DOHH2 (cell line): ENCODE data around the gene PARP9.

Experiments used
- H3F3A ChIP-seq: fragments of 200-600 bp; sonication (generic), shearing (Covaris generic); 2 replicates; pipeline ENCODE4 v1.6.0; 2016; ENCODE audit warnings: antibody characterized with exemption, mild to moderate bottlenecking; ENCODE audit not compliant: control insufficient read depth, insufficient read depth
- H3K27ac ChIP-seq: fragments of 200-600 bp; sonication (generic); 2 replicates; pipeline ENCODE4 v1.5.1; 2014; ENCODE audit warnings: low read depth, mild to moderate bottlenecking, low read length, moderate library complexity
- H3K27me3 ChIP-seq: fragments of 200-600 bp; sonication (generic); 2 replicates; pipeline ENCODE4 v1.6.1; 2014; ENCODE audit warnings: mild to moderate bottlenecking, low read length, mixed read lengths; ENCODE audit not compliant: control insufficient read depth
- H3K36me3 ChIP-seq: fragments of 200-600 bp; sonication (generic); 2 replicates; pipeline ENCODE4 v1.6.1; 2014; ENCODE audit warnings: mild to moderate bottlenecking, low read length, moderate library complexity, mixed read lengths; ENCODE audit not compliant: control insufficient read depth
- H3K4me1 ChIP-seq: fragments of 200-600 bp; sonication (generic); 2 replicates; pipeline ENCODE4 v1.6.1; 2014; ENCODE audit warnings: mild to moderate bottlenecking, low read length, mixed read lengths; ENCODE audit not compliant: control insufficient read depth
- H3K4me2 ChIP-seq: fragments of 200-600 bp; sonication (generic); 2 replicates; pipeline ENCODE4 v1.6.0; 2014; ENCODE audit warnings: mild to moderate bottlenecking, low read length, moderate library complexity
- H3K4me3 ChIP-seq: fragments of 200-600 bp; sonication (generic); 2 replicates; pipeline ENCODE4 v1.5.1; 2014; ENCODE audit warnings: mild to moderate bottlenecking, low read length, mixed read lengths
- H3K79me2 ChIP-seq: fragments of 200-600 bp; sonication (generic); 2 replicates; pipeline ENCODE4 v1.6.1; 2014; ENCODE audit warnings: mild to moderate bottlenecking, low read length, mixed read lengths; ENCODE audit not compliant: control insufficient read depth
- H3K9me2 ChIP-seq: fragments of 200-600 bp; sonication (generic); replicated peaks from 2 replicates; pipeline ENCODE4 v1.6.1; 2014; ENCODE audit warnings: mild to moderate bottlenecking, low read length, mixed read lengths; ENCODE audit not compliant: control insufficient read depth
- H3K9me3 ChIP-seq: fragments of 200-600 bp; sonication (generic); 2 replicates; pipeline ENCODE4 v1.6.1; 2014; ENCODE audit warnings: antibody characterized with exemption, low read length, mixed read lengths; ENCODE audit not compliant: control insufficient read depth, insufficient read depth
- H4K20me1 ChIP-seq: fragments of 200-600 bp; sonication (generic); 2 replicates; pipeline ENCODE4 v1.6.0; 2014; ENCODE audit warnings: low read depth, mild to moderate bottlenecking, antibody characterized with exemption, low read length, moderate library complexity; ENCODE audit not compliant: control insufficient read depth, insufficient read depth
- EZH2phosphoT487 ChIP-seq: fragments of 200-600 bp; sonication (generic); IDR thresholded peaks from 2 replicates; pipeline ENCODE4 v1.6.1; 2017; ENCODE audit warnings: borderline replicate concordance, mild to moderate bottlenecking, antibody characterized with exemption, low read length, moderate library complexity, mixed read lengths
- TF ChIP-seq, protein P1 (sequence below): fragments of 200-600 bp; sonication (generic); IDR thresholded peaks from one replicate; pipeline ENCODE4 v1.5.1; 2014; ENCODE audit warnings: antibody characterized with exemption, mild to moderate bottlenecking, low read depth, low read length; ENCODE audit not compliant: poor library complexity, severe bottlenecking

PARP9 gene

DNA sequence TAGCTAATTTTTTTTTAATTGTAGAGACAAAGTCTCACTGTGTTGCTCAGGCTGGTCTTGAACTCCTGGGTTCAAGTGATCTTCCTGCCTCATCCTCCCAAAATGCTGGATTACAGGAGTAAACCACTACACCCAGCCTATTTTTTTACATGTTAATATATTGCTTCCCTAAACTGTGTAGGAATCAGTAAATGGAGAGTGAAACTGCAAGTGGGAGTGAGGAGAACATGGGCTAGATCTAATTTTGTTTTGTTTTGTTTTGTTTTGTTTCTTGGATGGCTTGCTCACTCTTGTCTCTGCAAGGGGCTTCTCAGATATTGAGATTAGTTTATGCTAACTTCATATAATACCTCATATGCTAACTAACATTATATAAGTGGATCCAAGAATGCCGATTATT is 44.8 kb upstream of the PARP9 start:
- H3K79me2 ChIP-seq, result no peaks in the 10 kb centered on the region
- H3K4me1 ChIP-seq, result no peaks in the 10 kb centered on the region
- H3K27me3 ChIP-seq, result 0 out of 2 replicates have a peak, but pooled peaks cover 3% of the 10 kb centered on the region
- no peaks in the 10 kb centered on the region for H3K9me2 ChIP-seq
- H3K9me3 ChIP-seq, result no peaks in the 10 kb centered on the region
- H3K4me2 ChIP-seq, result no peak overlapping the region
- H3K36me3 ChIP-seq, result no peaks in the 10 kb centered on the region
- no peaks in the 10 kb centered on the region for H3F3A ChIP-seq
- no peak overlapping the region for H3K4me3 ChIP-seq
- no peak overlapping the region for H3K27ac ChIP-seq
- TF ChIP-seq, protein P1, sequence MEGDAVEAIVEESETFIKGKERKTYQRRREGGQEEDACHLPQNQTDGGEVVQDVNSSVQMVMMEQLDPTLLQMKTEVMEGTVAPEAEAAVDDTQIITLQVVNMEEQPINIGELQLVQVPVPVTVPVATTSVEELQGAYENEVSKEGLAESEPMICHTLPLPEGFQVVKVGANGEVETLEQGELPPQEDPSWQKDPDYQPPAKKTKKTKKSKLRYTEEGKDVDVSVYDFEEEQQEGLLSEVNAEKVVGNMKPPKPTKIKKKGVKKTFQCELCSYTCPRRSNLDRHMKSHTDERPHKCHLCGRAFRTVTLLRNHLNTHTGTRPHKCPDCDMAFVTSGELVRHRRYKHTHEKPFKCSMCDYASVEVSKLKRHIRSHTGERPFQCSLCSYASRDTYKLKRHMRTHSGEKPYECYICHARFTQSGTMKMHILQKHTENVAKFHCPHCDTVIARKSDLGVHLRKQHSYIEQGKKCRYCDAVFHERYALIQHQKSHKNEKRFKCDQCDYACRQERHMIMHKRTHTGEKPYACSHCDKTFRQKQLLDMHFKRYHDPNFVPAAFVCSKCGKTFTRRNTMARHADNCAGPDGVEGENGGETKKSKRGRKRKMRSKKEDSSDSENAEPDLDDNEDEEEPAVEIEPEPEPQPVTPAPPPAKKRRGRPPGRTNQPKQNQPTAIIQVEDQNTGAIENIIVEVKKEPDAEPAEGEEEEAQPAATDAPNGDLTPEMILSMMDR, result no peak
- no peak for TF ChIP-seq EZH2phosphoT487
- no peaks in the 10 kb centered on the region for H4K20me1 ChIP-seq

DNA sequence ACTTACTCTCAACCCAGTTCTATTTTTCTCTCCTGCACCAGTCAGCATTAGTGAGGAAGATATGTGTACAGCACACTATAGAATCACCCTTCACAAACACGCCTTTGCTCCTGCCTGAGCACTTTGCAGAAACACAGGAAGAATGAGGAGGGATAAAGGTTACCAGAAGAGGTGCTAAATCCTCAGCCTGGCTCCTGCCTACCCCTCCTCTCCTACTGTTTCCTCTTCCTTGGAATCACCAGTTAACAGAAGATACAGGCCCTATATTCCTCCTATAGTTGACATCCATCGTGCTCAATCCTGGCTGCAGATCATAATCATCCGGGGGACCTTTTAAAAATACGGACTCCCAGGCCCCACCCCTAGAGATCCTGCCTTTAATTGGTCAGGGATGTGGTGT is 42.2 kb upstream of the PARP9 start:
- Histone ChIP-seq H3K27me3 (0 out of 2 replicates have a peak, but pooled peaks cover 6% of the 10 kb centered on the region), H3K36me3 (no peaks in the 10 kb centered on the region), H3K79me2 (no peaks in the 10 kb centered on the region), H3K27ac (no peak overlapping the region), H3K9me3 (no peaks in the 10 kb centered on the region), H3F3A (no peaks in the 10 kb centered on the region), H3K4me2 (no peak overlapping the region), H3K4me1 (no peaks in the 10 kb centered on the region), H3K4me3 (no peak overlapping the region), H4K20me1 (no peaks in the 10 kb centered on the region), H3K9me2 (no peaks in the 10 kb centered on the region)
- no peak for TF ChIP-seq EZH2phosphoT487
- TF ChIP-seq, protein P1, result no peak

DNA sequence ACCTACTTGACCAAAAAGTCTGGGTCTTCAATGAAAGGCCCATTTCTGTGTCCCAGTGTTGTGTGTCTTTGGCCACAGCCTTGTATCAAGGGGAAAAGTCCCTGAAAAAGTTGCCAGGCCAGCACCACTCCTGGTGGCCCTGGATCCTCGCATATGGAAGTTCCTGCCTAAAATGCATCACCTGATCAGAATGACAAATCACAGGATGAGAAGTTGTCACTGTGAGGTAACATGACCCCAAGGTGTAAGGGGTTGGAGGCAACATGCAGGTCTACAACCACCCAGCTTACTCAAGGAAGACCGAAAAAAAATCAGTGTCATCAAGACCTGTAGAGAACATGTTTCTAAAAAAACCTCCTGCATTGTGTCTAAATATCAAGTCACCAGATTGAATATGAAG is 39.0 kb upstream of the PARP9 start:
- no peak overlapping the region for H3K4me3 ChIP-seq
- no peak overlapping the region for H3K4me2 ChIP-seq
- no peak overlapping the region for H3K27ac ChIP-seq
- no peaks in the 10 kb centered on the region for H3K9me2 ChIP-seq
- 0 out of 2 replicates have a peak, but pooled peaks cover 6% of the 10 kb centered on the region for H3K27me3 ChIP-seq
- no peaks in the 10 kb centered on the region for H3K79me2 ChIP-seq
- no peaks in the 10 kb centered on the region for H3F3A ChIP-seq
- H3K9me3 ChIP-seq, result no peaks in the 10 kb centered on the region
- H4K20me1 ChIP-seq, result no peaks in the 10 kb centered on the region
- no peaks in the 10 kb centered on the region for H3K4me1 ChIP-seq
- no peaks in the 10 kb centered on the region for H3K36me3 ChIP-seq
- TF ChIP-seq, protein P1, result no peak
- no peak for TF ChIP-seq EZH2phosphoT487
